Neural progenitor cell (in vitro differentiated cells): ENCODE results near the gene POP7. TPM values are rescaled to one million over a fixed set of nuclear protein-coding genes. Genes with fewer than 3 reads are reported as not detected.

ENCODE experiments used
- DNase-seq: peaks from one replicate; pipeline ENCODE4 v3.0.0-alpha.2; 2016; ENCODE audit warnings: low spot score
- H2AFZ ChIP-seq: fragments of 200-600 bp; sonication (generic); replicated peaks from 2 replicates; pipeline ENCODE4 v1.6.1; 2016; ENCODE audit warnings: antibody characterized with exemption
- H3F3A ChIP-seq: fragments of 200-600 bp; sonication (generic); 2 replicates; pipeline ENCODE4 v1.6.1; 2016; ENCODE audit warnings: antibody characterized with exemption, low read depth
- H3K27ac ChIP-seq: fragments of 200-600 bp; sonication (generic); 2 replicates; pipeline ENCODE4 v1.5.1; 2016; ENCODE audit warnings: mild to moderate bottlenecking
- H3K27me3 ChIP-seq: fragments of 200-600 bp; sonication (generic); 2 replicates; pipeline ENCODE4 v1.6.1; 2016; ENCODE audit warnings: mild to moderate bottlenecking, moderate library complexity
- H3K36me3 ChIP-seq: fragments of 200-600 bp; sonication (generic); 2 replicates; pipeline ENCODE4 v1.5.1; 2016
- H3K4me1 ChIP-seq: fragments of 200-600 bp; sonication (generic); 2 replicates; pipeline ENCODE4 v1.6.1; 2016; ENCODE audit warnings: mixed run types
- H3K4me2 ChIP-seq: fragments of 200-600 bp; sonication (generic); 2 replicates; pipeline ENCODE4 v1.6.1; 2016
- H3K4me3 ChIP-seq: fragments of 200-600 bp; sonication (generic); 2 replicates; pipeline ENCODE4 v1.5.1; 2016
- H3K79me2 ChIP-seq: fragments of 200-600 bp; sonication (generic); 2 replicates; pipeline ENCODE4 v1.6.1; 2016; ENCODE audit warnings: low read depth
- H3K9ac ChIP-seq: fragments of 200-600 bp; sonication (generic); 2 replicates; pipeline ENCODE4 v1.6.1; 2016
- H3K9me3 ChIP-seq: fragments of 200-600 bp; sonication (generic); 2 replicates; pipeline ENCODE4 v1.5.1; 2016; ENCODE audit warnings: low read depth
- H4K20me1 ChIP-seq: fragments of 200-600 bp; sonication (generic); 2 replicates; pipeline ENCODE4 v1.6.1; 2016; ENCODE audit warnings: low read depth
- H3K27ac Mint-ChIP-seq: 3 replicates; pipeline ENCODE4 v1.8.0; 2021; ENCODE audit warnings: mixed read lengths
- H3K27me3 Mint-ChIP-seq: 2 replicates; pipeline ENCODE4 v1.8.0; 2022; ENCODE audit warnings: low read depth, mild to moderate bottlenecking, inconsistent platforms, moderate library complexity, mixed read lengths; ENCODE audit not compliant: insufficient read depth
- H3K36me3 Mint-ChIP-seq: 3 replicates; pipeline ENCODE4 v1.8.0; 2021; ENCODE audit warnings: mixed read lengths
- H3K4me1 Mint-ChIP-seq: 3 replicates; pipeline ENCODE4 v1.8.0; 2021; ENCODE audit warnings: mixed read lengths
- H3K4me3 Mint-ChIP-seq: 3 replicates; pipeline ENCODE4 v1.8.0; 2021; ENCODE audit warnings: mild to moderate bottlenecking, moderate library complexity, mixed read lengths
- H3K9me3 Mint-ChIP-seq: 3 replicates; pipeline ENCODE4 v1.8.0; 2020; ENCODE audit warnings: mixed read lengths
- CTCF ChIP-seq: fragments of 200-600 bp; sonication (generic); IDR thresholded peaks from 2 replicates; pipeline ENCODE4 v1.5.1; 2017; ENCODE audit warnings: antibody characterized with exemption, mild to moderate bottlenecking
- EZH2 ChIP-seq: fragments of 200-600 bp; sonication (generic); IDR thresholded peaks from 2 replicates; pipeline ENCODE4 v1.6.1; 2017; ENCODE audit warnings: antibody characterized with exemption, mild to moderate bottlenecking, moderate library complexity
- EZH2phosphoT487 ChIP-seq: fragments of 200-600 bp; sonication (generic); IDR thresholded peaks from 2 replicates; pipeline ENCODE4 v1.6.1; 2017; ENCODE audit warnings: antibody characterized with exemption
- total RNA-seq: library from RNA; depleted of rRNA; stranded (reverse); fragments of >200 nt; gene quantifications from 2 replicates; pipeline ENCODE4 v1.2.3, GENCODE V29; 2015; ENCODE audit warnings: low replicate concordance

POP7 gene
- total RNA-seq, 1 donor from 2014 or later, result 19.4 TPM

- TF ChIP-seq CTCF (no peak), EZH2 (no peak), EZH2phosphoT487 (no peak)
- Histone ChIP-seq H3K27me3 (no peaks in the 10 kb centered on the region), H2AFZ (no peak overlapping the region), H3K4me1 (no peaks in the 10 kb centered on the region), H3K4me2 (no peak overlapping the region), H3K79me2 (peaks cover 14% of the 10 kb centered on the region), H3K27ac (no peak overlapping the region), H3K9ac (no peak overlapping the region), H3K36me3 (no peaks in the 10 kb centered on the region), H4K20me1 (peaks cover 74% of the 10 kb centered on the region), H3K4me3 (no peak overlapping the region), H3K9me3 (no peaks in the 10 kb centered on the region), H3F3A (peaks cover 38% of the 10 kb centered on the region)
- H3K27ac Mint-ChIP-seq, result no peak overlapping the region
- H3K36me3 Mint-ChIP-seq, result peaks cover 9% of the 10 kb centered on the region
- H3K9me3 Mint-ChIP-seq, result no peaks in the 10 kb centered on the region
- H3K4me3 Mint-ChIP-seq, result no peak overlapping the region
- H3K4me1 Mint-ChIP-seq, result peaks cover 8% of the 10 kb centered on the region
- DNase-seq, result no peak
- peaks cover 3% of the 10 kb centered on the region for H3K27me3 Mint-ChIP-seq
Observed at GRCh38 chr7:100683659-100684533, 22.0 kb upstream of the POP7 start.

GRCh38 chr7:100684534-100685042 is 21.3 kb upstream of the POP7 start:
- Histone ChIP-seq H3K27me3 (no peaks in the 10 kb centered on the region), H3K4me2 (no peak overlapping the region), H3K4me1 (no peaks in the 10 kb centered on the region), H3K36me3 (no peaks in the 10 kb centered on the region), H3F3A (peaks cover 31% of the 10 kb centered on the region), H4K20me1 (peaks cover 75% of the 10 kb centered on the region), H3K27ac (no peak overlapping the region), H3K9ac (no peak overlapping the region), H3K4me3 (no peak overlapping the region), H3K9me3 (no peaks in the 10 kb centered on the region), H3K79me2 (peaks cover 20% of the 10 kb centered on the region), H2AFZ (no peak overlapping the region)
- peaks cover 10% of the 10 kb centered on the region for H3K36me3 Mint-ChIP-seq
- no peak overlapping the region for H3K27ac Mint-ChIP-seq
- no peaks in the 10 kb centered on the region for H3K9me3 Mint-ChIP-seq
- no peak for DNase-seq
- TF ChIP-seq EZH2 (no peak), EZH2phosphoT487 (no peak), CTCF (no peak)
- no peak overlapping the region for H3K4me3 Mint-ChIP-seq
- peaks cover 3% of the 10 kb centered on the region for H3K27me3 Mint-ChIP-seq
- H3K4me1 Mint-ChIP-seq, result peaks cover 9% of the 10 kb centered on the region

- Histone ChIP-seq H3K9me3 (no peaks in the 10 kb centered on the region), H3K36me3 (no peaks in the 10 kb centered on the region), H4K20me1 (peaks cover 75% of the 10 kb centered on the region), H3K4me3 (no peak overlapping the region), H3K9ac (no peak overlapping the region), H3K79me2 (peaks cover 26% of the 10 kb centered on the region), H3K4me1 (peaks cover 3% of the 10 kb centered on the region), H3K27me3 (no peaks in the 10 kb centered on the region), H3F3A (peaks cover 27% of the 10 kb centered on the region), H3K4me2 (no peak overlapping the region), H3K27ac (no peak overlapping the region), H2AFZ (no peak overlapping the region)
- peaks cover 10% of the 10 kb centered on the region for H3K36me3 Mint-ChIP-seq
- no peak overlapping the region for H3K4me3 Mint-ChIP-seq
- no peak for DNase-seq
- H3K4me1 Mint-ChIP-seq, result peaks cover 13% of the 10 kb centered on the region
- no peak overlapping the region for H3K27ac Mint-ChIP-seq
- TF ChIP-seq EZH2, result no peak
- TF ChIP-seq EZH2phosphoT487, result no peak
- no peak for TF ChIP-seq CTCF
- H3K9me3 Mint-ChIP-seq, result no peaks in the 10 kb centered on the region
- H3K27me3 Mint-ChIP-seq, result peaks cover 2% of the 10 kb centered on the region
Observed at GRCh38 chr7:100685049-100685605, 20.8 kb upstream of the POP7 start.
